Hepatocyte (in vitro differentiated cells): ENCODE data around the gene AADAT.

Experiments used
- CTCF ChIP-seq: fragments of 200-600 bp; sonication (generic); IDR thresholded peaks from 2 replicates; pipeline ENCODE4 v1.5.1; 2016; ENCODE audit warnings: antibody characterized with exemption, mild to moderate bottlenecking; ENCODE audit not compliant: poor library complexity
- EZH2 ChIP-seq: fragments of 200-600 bp; sonication (generic); IDR thresholded peaks from 2 replicates; pipeline ENCODE4 v1.6.1; 2016; ENCODE audit warnings: antibody characterized with exemption, mild to moderate bottlenecking, borderline replicate concordance

- peak; percentile 87 for TF ChIP-seq CTCF
- no peak for TF ChIP-seq EZH2
These were observed 48.9 kb upstream of the AADAT start for GRCh38 chr4:170138580-170139194.
